ENCODE results near the gene MB21D2.

- no peak for TF ChIP-seq CTCF (IDR thresholded peaks at IDR 0.05; ENCODE audit: insufficient read depth, low read depth, low read length)
- TF ChIP-seq EZH2 (IDR thresholded peaks at IDR 0.05; ENCODE audit: insufficient read depth, low read length), result no peak
Observed at GRCh38 chr3:192847941-192848340, 69.7 kb downstream of the MB21D2 start.
